H1 (cell line): Measurements from ENCODE around the gene MRPS24. TPM values are rescaled to one million over a fixed set of nuclear protein-coding genes. Genes with fewer than 3 reads are reported as not detected.

Experiments
- CTCF ChIA-PET: fragments of 300-600 bp; sonication (Branson Sonifier 250); formaldehyde crosslinking; loops from one replicate; lab custom pipeline; 2021; ENCODE audit not compliant: partially characterized antibody; lab: Charles Lee
- POLR2A ChIA-PET: fragments of 300-600 bp; sonication (Branson Sonifier 250); formaldehyde crosslinking; loops from one replicate; lab custom pipeline; 2021; ENCODE audit warnings: inconsistent platforms; ENCODE audit not compliant: partially characterized antibody; lab: Charles Lee
- DNase-seq, 2 experiments: peaks; one replicate each; pipeline versions ENCODE4 v3.0.0 to v3.0.0-alpha.2; 2010 to 2022; ENCODE audit warnings: low spot score in 2 of 2, low read depth in 1 of 2, mixed read lengths in 1 of 2
- FAIRE-seq: peaks from 2 replicates; lab custom pipeline; 2011; peaks lifted over from hg19 to GRCh38; lab: Jason Lieb, UNC
- H2AFZ ChIP-seq: 2 replicates; pipeline ENCODE4 v1.8.1; 2012; ENCODE audit warnings: low read length, inconsistent platforms
- H2AK5ac ChIP-seq: 2 replicates; pipeline ENCODE4 v1.6.1; 2013; ENCODE audit warnings: low read depth, low read length
- H2BK120ac ChIP-seq: replicated peaks from 2 replicates; pipeline ENCODE3; 2013; ENCODE audit warnings: low read depth, low read length, inconsistent platforms
- H2BK12ac ChIP-seq: 2 replicates; pipeline ENCODE4 v1.6.1; 2013; ENCODE audit warnings: low read depth, low read length
- H2BK15ac ChIP-seq: 2 replicates; pipeline ENCODE4 v1.6.1; 2013; ENCODE audit warnings: low read length
- H2BK20ac ChIP-seq: 2 replicates; pipeline ENCODE4 v1.6.1; 2013; ENCODE audit warnings: low read length
- H2BK5ac ChIP-seq: 2 replicates; pipeline ENCODE4 v1.6.1; 2013; ENCODE audit warnings: low read depth, low read length
- H3K14ac ChIP-seq: 2 replicates; pipeline ENCODE4 v1.6.1; 2013; ENCODE audit warnings: inconsistent platforms; ENCODE audit not compliant: insufficient read length
- H3K18ac ChIP-seq: 2 replicates; pipeline ENCODE4 v1.6.1; 2013; ENCODE audit warnings: low read length; ENCODE audit errors: extremely low read depth
- H3K23ac ChIP-seq: 2 replicates; pipeline ENCODE4 v1.6.1; 2013; ENCODE audit warnings: inconsistent platforms; ENCODE audit not compliant: insufficient read length
- H3K23me2 ChIP-seq: 2 replicates; pipeline ENCODE4 v1.6.1; 2013; ENCODE audit warnings: low read depth, low read length
- H3K27ac ChIP-seq: 2 replicates; pipeline ENCODE4 v1.6.1; 2011; ENCODE audit warnings: low read depth, low read length, inconsistent platforms
- H3K27me3 ChIP-seq, 4 experiments: replicated peaks in 1 of 4; 1 replicate in 1 of 4; 2 replicates in 3 of 4; pipeline versions ENCODE4 v1.6.1 to v1.8.1; 2011 to 2013; ENCODE audit warnings: low read length in 3 of 4, mild to moderate bottlenecking in 3 of 4, inconsistent platforms in 2 of 4, mixed read lengths in 2 of 4, moderate library complexity in 1 of 4; ENCODE audit not compliant: control insufficient read depth in 3 of 4, insufficient read depth in 3 of 4; ENCODE audit errors: extremely low read depth in 1 of 4
- H3K36me3 ChIP-seq, 4 experiments: 2 replicates each; pipeline versions ENCODE4 v1.6.1 to v1.8.1; 2011 to 2013; ENCODE audit warnings: mild to moderate bottlenecking in 4 of 4, low read length in 3 of 4, moderate library complexity in 2 of 4, control low read depth in 1 of 4, inconsistent platforms in 1 of 4; ENCODE audit not compliant: insufficient read depth in 4 of 4, control insufficient read depth in 2 of 4
- H3K4ac ChIP-seq: replicated peaks from 2 replicates; pipeline ENCODE3; 2013; ENCODE audit warnings: low read length, low read depth, mixed read lengths, inconsistent platforms; ENCODE audit not compliant: insufficient read length
- H3K4me1 ChIP-seq, 4 experiments: replicated peaks in 1 of 4; 1 replicate in 1 of 4; 2 replicates in 3 of 4; pipeline versions ENCODE4 v1.6.1 to v1.8.1; 2011 to 2013; ENCODE audit warnings: low read length in 3 of 4, inconsistent platforms in 2 of 4, mixed read lengths in 1 of 4; ENCODE audit not compliant: insufficient read depth in 4 of 4, control insufficient read depth in 3 of 4
- H3K4me2 ChIP-seq, 2 experiments: 2 replicates each; pipeline versions ENCODE4 v1.6.1 to v1.8.1; 2011 to 2013; ENCODE audit warnings: low read depth in 2 of 2, low read length in 2 of 2, control low read depth in 1 of 2, inconsistent platforms in 1 of 2, mild to moderate bottlenecking in 1 of 2; ENCODE audit not compliant: insufficient read depth in 1 of 2
- H3K4me3 ChIP-seq, 4 experiments: fragments of 200-600, 300-600 bp in 1 of 4; sonication (generic), shearing (Covaris generic), sonication (Bioruptor Twin) in 1 of 4; 2 replicates each; pipeline versions ENCODE4 v1.5.1 to v1.8.1; 2011 to 2016; ENCODE audit warnings: low read length in 4 of 4, low read depth in 3 of 4, control low read depth in 2 of 4, inconsistent platforms in 2 of 4, mild to moderate bottlenecking in 2 of 4, mixed read lengths in 1 of 4, moderate library complexity in 1 of 4; ENCODE audit not compliant: insufficient read depth in 2 of 4; ENCODE audit errors: extremely low read depth in 1 of 4
- H3K56ac ChIP-seq: replicated peaks from 2 replicates; pipeline ENCODE3; 2013; ENCODE audit warnings: low read depth, mild to moderate bottlenecking, mixed read lengths, low read length, inconsistent platforms; ENCODE audit not compliant: insufficient read length
- H3K79me1 ChIP-seq: 2 replicates; pipeline ENCODE4 v1.6.1; 2013; ENCODE audit warnings: low read depth, low read length, control low read depth
- H3K79me2 ChIP-seq, 2 experiments: 2 replicates each; pipeline versions ENCODE4 v1.6.1 to v1.8.1; 2012 to 2013; ENCODE audit warnings: low read length in 2 of 2, mild to moderate bottlenecking in 2 of 2, inconsistent platforms in 1 of 2; ENCODE audit not compliant: insufficient read depth in 2 of 2, control insufficient read depth in 1 of 2
- H3K9ac ChIP-seq, 4 experiments: replicated peaks in 1 of 4; 1 replicate in 1 of 4; 2 replicates in 3 of 4; pipeline versions ENCODE4 v1.6.1 to v1.8.1; 2011 to 2013; ENCODE audit warnings: low read depth in 3 of 4, low read length in 3 of 4, control low read depth in 2 of 4, mild to moderate bottlenecking in 2 of 4, moderate library complexity in 2 of 4, inconsistent platforms in 1 of 4; ENCODE audit errors: extremely low read depth in 1 of 4
- H3K9me3 ChIP-seq, 2 experiments: 2 replicates each; pipeline versions ENCODE4 v1.6.1 to v1.8.1; 2012 to 2013; ENCODE audit warnings: mild to moderate bottlenecking in 2 of 2, moderate library complexity in 2 of 2, control low read depth in 1 of 2, inconsistent platforms in 1 of 2, low read depth in 1 of 2, low read length in 1 of 2, mixed read lengths in 1 of 2; ENCODE audit not compliant: insufficient read depth in 2 of 2
- H4K20me1 ChIP-seq, 2 experiments: replicated peaks in 1 of 2; 2 replicates each; pipeline versions ENCODE3 to v1.8.1; 2011 to 2013; ENCODE audit warnings: inconsistent platforms in 2 of 2, low read length in 2 of 2, mild to moderate bottlenecking in 1 of 2; ENCODE audit not compliant: insufficient read depth in 2 of 2, control insufficient read depth in 1 of 2
- H4K5ac ChIP-seq: 2 replicates; pipeline ENCODE4 v1.6.1; 2013; ENCODE audit warnings: low read length, low read depth, mixed read lengths, inconsistent platforms; ENCODE audit not compliant: insufficient read length
- H4K8ac ChIP-seq: 2 replicates; pipeline ENCODE4 v1.8.0; 2013; ENCODE audit warnings: mild to moderate bottlenecking, moderate library complexity, low read length, inconsistent platforms; ENCODE audit not compliant: insufficient read depth; ENCODE audit errors: extremely low read depth
- H4K91ac ChIP-seq: replicated peaks from 2 replicates; pipeline ENCODE3; 2013; ENCODE audit warnings: low read length, mixed read lengths, inconsistent platforms; ENCODE audit not compliant: insufficient read length
- CREB1 ChIP-seq: IDR thresholded peaks from 2 replicates; pipeline ENCODE4 v1.6.1; 2012; ENCODE audit warnings: inconsistent platforms
- POLR2A ChIP-seq, 2 experiments: IDR thresholded peaks; 1 replicate in 1 of 2; 2 replicates in 1 of 2; pipeline ENCODE4 v1.6.1; 2011; ENCODE audit warnings: low read depth in 2 of 2, low read length in 2 of 2, mild to moderate bottlenecking in 2 of 2; ENCODE audit errors: control extremely low read depth in 1 of 2
- RAD21 ChIP-seq, 2 experiments: IDR thresholded peaks in 1 of 2; conservative IDR thresholded peaks in 1 of 2; 2 replicates each; pipeline ENCODE4 v1.6.1; 2011; ENCODE audit warnings: low read depth in 2 of 2, low read length in 2 of 2, improper control_type of control experiment in 1 of 2, inconsistent platforms in 1 of 2, mild to moderate bottlenecking in 1 of 2, moderate library complexity in 1 of 2
- SAP30 ChIP-seq: fragments of 300-600 bp; sonication (generic); IDR thresholded peaks from 2 replicates; pipeline ENCODE4 v1.7.1; 2012; ENCODE audit warnings: low read length, moderate library complexity, mild to moderate bottlenecking, inconsistent platforms; ENCODE audit not compliant: insufficient read depth, insufficient replicate concordance
- WGBS, 2 experiments: shearing (Covaris generic) in 1 of 2; methylation state at CpG; one replicate each; pipeline versions ENCODE4 v1.1.6 to v1.1.7; 2013 to 2015; ENCODE audit warnings: low lambda C conversion rate in 2 of 2, mixed read lengths in 2 of 2, inconsistent platforms in 1 of 2, low coverage in 1 of 2, missing lambda C conversion rate in 1 of 2; ENCODE audit not compliant: insufficient replicate concordance in 2 of 2, insufficient coverage in 1 of 2, insufficient read length in 1 of 2; ENCODE audit errors: extremely low coverage in 1 of 2, missing lambda C conversion rate in 1 of 2; 5-methylcytosine and 5-hydroxymethylcytosine counted together
- polyA plus RNA-seq, 7 experiments: library from polyadenylated mRNA; depleted of rRNA in 3 of 7; stranded (reverse) in 5 of 7; unstranded in 2 of 7; fragments of >200 nt in 5 of 7; fragments of 200-250 nt in 2 of 7; gene quantifications; 1 replicate in 5 of 7; 2 replicates in 1 of 7; 4 replicates in 1 of 7; pipeline versions ENCODE4 v1.2.1 to v1.2.3, GENCODE V29; 2011 to 2013; ENCODE audit warnings: missing spikeins in 2 of 7, mixed read lengths in 2 of 7
- total RNA-seq: library from RNA; stranded (reverse); fragmentation: NEBNext Ultra II Directional; extraction: Animal tissue kit (Norgen Biotek cat#: 25700); gene quantifications from 2 replicates; pipeline ENCODE4 v1.2.1, GENCODE V29; 2021

The MRPS24 gene
- total and polyA plus RNA-seq, 2 of the 8 experiments (the other 6 are each of a cell fraction or from before 2014, with no cell fraction given), result 133 to 347 TPM

GRCh38 chr7:43915907-43916306 is 46.6 kb upstream of the MRPS24 start:
- no peak for DNase-seq
- Histone ChIP-seq H3K4me3 (no peak overlapping the region), H2AFZ (no peak overlapping the region), H3K9me3 (peaks cover 0 to 9% of the 10 kb centered on the region in 2 experiments; a peak in 2 of 4 replicates), H3K79me1 (no peaks in the 10 kb centered on the region; the same call in 1 of the 2 replicates), H2BK12ac (peak overlapping the region; percentile 94; the same call in 1 of the 2 replicates), H3K23ac (no peak overlapping the region), H3K27ac (0 out of 2 replicates have a peak overlapping the region, but pooled peaks have one; percentile 14), H3K4me1 (peaks cover 0 to 5% (median 2%) of the 10 kb centered on the region in 4 experiments; a peak in 2 of 7 replicates), H3K4me2 (no peak overlapping the region; a peak in 2 of 4 replicates), H3K9ac (no peak overlapping the region), H2BK20ac (peak overlapping the region; percentile 67; the same call in 1 of the 2 replicates), H3K27me3 (no peaks in the 10 kb centered on the region), H4K20me1 (no peaks in the 10 kb centered on the region), H3K79me2 (no peaks in the 10 kb centered on the region), H3K18ac (no peak overlapping the region), H3K36me3 (no peaks in the 10 kb centered on the region), H3K4ac (no peak overlapping the region), H3K23me2 (no peaks in the 10 kb centered on the region), H3K14ac (no peak overlapping the region), H4K5ac (no peak overlapping the region), H2BK120ac (no peak overlapping the region), H4K91ac (no peak overlapping the region), H4K8ac (no peak overlapping the region), H2AK5ac (peak overlapping the region; percentile 33; the same call in 1 of the 2 replicates), H2BK5ac (0 out of 2 replicates have a peak overlapping the region, but pooled peaks have one; percentile 35), H3K56ac (no peak overlapping the region), H2BK15ac (no peak overlapping the region)
- TF ChIP-seq SAP30 (no peak), POLR2A (IDR thresholded peaks at IDR 0.05; ENCODE audit: control extremely low read depth in 1 of 2, low read depth in 2 of 2, low read length in 2 of 2) (no peak), RAD21 (IDR thresholded peaks at IDR 0.05 in 1 of 2, conservative IDR thresholded peaks at IDR 0.05 in 1 of 2; ENCODE audit: low read depth in 2 of 2, low read length in 2 of 2) (no peak), CREB1 (no peak)
- POLR2A ChIA-PET, result interaction anchor here (1.9 kb wide), 1 partner anchor 9 kb away, joined by 4 read pairs; the partner anchor contains the start of gene URGCP
- WGBS, 2 experiments, result 69% methylated on average over 5 of the region's 5 CpGs; no CpG with 5 or more reads in 1 of the 2 experiments
- FAIRE-seq, result peak; percentile 45
- CTCF ChIA-PET, result interaction anchor here (0.9 to 2.1 kb wide), 3 partner anchors 11 to 76 kb away, joined by 3 to 4 read pairs (median 4); no protein-coding TSS in a partner anchor
